Smooth muscle cell (in vitro differentiated cells): ENCODE data around the gene FYCO1. TPM values are rescaled to one million over a fixed set of nuclear protein-coding genes. Genes with fewer than 3 reads are reported as not detected.

ENCODE experiments used
- DNase-seq: peaks from one replicate; lab custom pipeline; 2025; ENCODE audit not compliant: unreplicated experiment; lab: John Stamatoyannopoulos, UW
- H2AFZ ChIP-seq: fragments of 200-600 bp; sonication (generic); 2 replicates; pipeline ENCODE4 v1.6.0; 2016; ENCODE audit warnings: antibody characterized with exemption, low read depth, mild to moderate bottlenecking
- H3F3A ChIP-seq: fragments of 200-600 bp; sonication (generic); 2 replicates; pipeline ENCODE4 v1.6.0; 2017; ENCODE audit warnings: antibody characterized with exemption, low read depth
- H3K27ac ChIP-seq: fragments of 200-600 bp; sonication (generic); 2 replicates; pipeline ENCODE4 v1.5.1; 2016; ENCODE audit warnings: low read depth, mild to moderate bottlenecking
- H3K27me3 ChIP-seq: fragments of 200-600 bp; sonication (generic); 2 replicates; pipeline ENCODE4 v1.6.1; 2016; ENCODE audit warnings: low read depth, mild to moderate bottlenecking
- H3K36me3 ChIP-seq: fragments of 200-600 bp; sonication (generic); 2 replicates; pipeline ENCODE4 v1.5.1; 2016; ENCODE audit warnings: low read depth
- H3K4me1 ChIP-seq: fragments of 200-600 bp; sonication (generic); 2 replicates; pipeline ENCODE4 v1.5.1; 2016; ENCODE audit warnings: low read depth
- H3K4me2 ChIP-seq: fragments of 200-600 bp; sonication (generic); 2 replicates; pipeline ENCODE4 v1.6.0; 2016; ENCODE audit warnings: mild to moderate bottlenecking
- H3K4me3 ChIP-seq: fragments of 200-600 bp; sonication (generic); 2 replicates; pipeline ENCODE4 v1.5.1; 2016; ENCODE audit warnings: mild to moderate bottlenecking
- H3K79me2 ChIP-seq: fragments of 200-600 bp; sonication (generic); 2 replicates; pipeline ENCODE4 v1.6.0; 2016; ENCODE audit warnings: low read depth, mild to moderate bottlenecking
- H3K9ac ChIP-seq: fragments of 200-600 bp; sonication (generic); 2 replicates; pipeline ENCODE4 v1.6.0; 2016; ENCODE audit warnings: low read depth
- H3K9me3 ChIP-seq: fragments of 200-600 bp; sonication (generic); replicated peaks from 2 replicates; pipeline ENCODE4 v1.5.1; 2016; ENCODE audit warnings: low read depth
- H4K20me1 ChIP-seq: fragments of 200-600 bp; sonication (generic); 2 replicates; pipeline ENCODE4 v1.6.0; 2016; ENCODE audit warnings: low read depth
- CTCF ChIP-seq: fragments of 200-600 bp; sonication (generic); IDR thresholded peaks from 2 replicates; pipeline ENCODE4 v1.5.1; 2017; ENCODE audit warnings: borderline replicate concordance, mild to moderate bottlenecking, antibody characterized with exemption; ENCODE audit not compliant: insufficient read depth, poor library complexity, severe bottlenecking
- WGBS: methylation state at CpG from one replicate; pipeline ENCODE4 v1.1.7; 2016; ENCODE audit warnings: low lambda C conversion rate; 5-methylcytosine and 5-hydroxymethylcytosine counted together
- polyA plus RNA-seq: library from polyadenylated mRNA; unstranded; fragments of >200 nt; fragmentation: Nextera tagmentation; extraction: Ambion mirVana; gene quantifications from 2 replicates; pipeline ENCODE4 v1.2.1, GENCODE V29; 2016
- total RNA-seq: library from RNA; depleted of rRNA; stranded (reverse); fragments of >200 nt; gene quantifications from 2 replicates; pipeline ENCODE4 v1.2.3, GENCODE V29; 2014

FYCO1 gene
- total and polyA plus RNA-seq, 2 experiments from 2014 or later: 7.4 to 20.9 TPM

- H3K79me2 ChIP-seq: no peaks in the 10 kb centered on the region
- H3K4me2 ChIP-seq: no peak overlapping the region
- no peak overlapping the region for H3K27ac ChIP-seq
- no peak for TF ChIP-seq CTCF
- no peak for DNase-seq
- H3K36me3 ChIP-seq: no peaks in the 10 kb centered on the region
- no peak overlapping the region for H3K4me3 ChIP-seq
- no peaks in the 10 kb centered on the region for H3F3A ChIP-seq
- no peaks in the 10 kb centered on the region for H3K9me3 ChIP-seq
- H3K27me3 ChIP-seq: peaks cover 11% of the 10 kb centered on the region
- WGBS: 91% methylated on average over 4 of the region's 4 CpGs
- no peaks in the 10 kb centered on the region for H4K20me1 ChIP-seq
- H3K9ac ChIP-seq: no peak overlapping the region
- H3K4me1 ChIP-seq: no peaks in the 10 kb centered on the region
- no peak overlapping the region for H2AFZ ChIP-seq
Measured at GRCh38 chr3:45889337-45889736, 106.3 kb downstream of the FYCO1 start.

GRCh38 chr3:45887759-45888511 is 107.7 kb downstream of the FYCO1 start:
- Histone ChIP-seq H3K27ac (no peak overlapping the region), H3K4me3 (no peak overlapping the region), H3K4me2 (no peak overlapping the region), H3K79me2 (no peaks in the 10 kb centered on the region), H3K27me3 (peaks cover 25% of the 10 kb centered on the region), H3K9me3 (no peaks in the 10 kb centered on the region), H3K9ac (no peak overlapping the region), H2AFZ (no peak overlapping the region), H3F3A (no peaks in the 10 kb centered on the region), H3K36me3 (no peaks in the 10 kb centered on the region), H4K20me1 (no peaks in the 10 kb centered on the region), H3K4me1 (no peaks in the 10 kb centered on the region)
- WGBS: 71% methylated on average over 7 of the region's 7 CpGs
- no peak for DNase-seq
- TF ChIP-seq CTCF: no peak

- H3K4me2 ChIP-seq: no peak overlapping the region
- no peaks in the 10 kb centered on the region for H3K4me1 ChIP-seq
- no peak overlapping the region for H3K4me3 ChIP-seq
- no peak overlapping the region for H3K9ac ChIP-seq
- no peak overlapping the region for H3K27ac ChIP-seq
- 78% methylated on average over 4 of the region's 4 CpGs for WGBS
- DNase-seq: no peak
- no peaks in the 10 kb centered on the region for H4K20me1 ChIP-seq
- no peaks in the 10 kb centered on the region for H3K9me3 ChIP-seq
- peaks cover 28% of the 10 kb centered on the region for H3K27me3 ChIP-seq
- no peaks in the 10 kb centered on the region for H3F3A ChIP-seq
- H3K36me3 ChIP-seq: no peaks in the 10 kb centered on the region
- H3K79me2 ChIP-seq: no peaks in the 10 kb centered on the region
- H2AFZ ChIP-seq: no peak overlapping the region
- no peak for TF ChIP-seq CTCF
Measured at GRCh38 chr3:45887285-45887684, 108.3 kb downstream of the FYCO1 start.
